Suprapubic skin (tissue), 4 donors: ENCODE data around the gene FXYD7. TPM values are rescaled to one million over a fixed set of nuclear protein-coding genes. Genes with fewer than 3 reads are reported as not detected.
A peak's percentile ranks its signal among the peaks of the same experiment; 100 is the strongest.

Experiments used
- DNase-seq, 2 donors: peaks; one replicate each; pipeline ENCODE4 v3.0.0-alpha.2; 2019; ENCODE audit warnings: low spot score in 2 of 2
- H3K27ac ChIP-seq: fragments of 200-600 bp; sonication (generic); one replicate; pipeline ENCODE4 v1.5.1; 2019
- H3K27me3 ChIP-seq: fragments of 200-600 bp; sonication (generic); one replicate; pipeline ENCODE4 v1.5.1; 2019
- H3K36me3 ChIP-seq: fragments of 200-600 bp; sonication (generic); one replicate; pipeline ENCODE4 v1.5.1; 2019
- H3K4me1 ChIP-seq: fragments of 200-600 bp; sonication (generic); one replicate; pipeline ENCODE4 v1.5.1; 2019
- H3K4me3 ChIP-seq: fragments of 200-600 bp; sonication (generic); one replicate; pipeline ENCODE4 v1.5.1; 2019; ENCODE audit warnings: mild to moderate bottlenecking
- H3K9me3 ChIP-seq: fragments of 200-600 bp; sonication (generic); one replicate; pipeline ENCODE4 v1.5.1; 2019
- EP300 ChIP-seq: sonication (generic); formaldehyde crosslinking; IDR thresholded peaks from one replicate; pipeline ENCODE4 v1.6.1; 2017; ENCODE audit warnings: antibody characterized with exemption
- POLR2A ChIP-seq, 2 donors: fragments of 450-650 bp; IDR thresholded peaks; one replicate each; pipeline ENCODE4 v1.6.1; 2017; ENCODE audit warnings: antibody characterized with exemption in 2 of 2, mild to moderate bottlenecking in 2 of 2, moderate library complexity in 2 of 2
- POLR2AphosphoS5 ChIP-seq, 3 donors: sonication (generic); formaldehyde crosslinking; IDR thresholded peaks; one replicate each; pipeline ENCODE4 v1.6.1; 2017; ENCODE audit warnings: antibody characterized with exemption in 3 of 3
- WGBS: methylation state at CpG from one replicate; pipeline ENCODE4 v1.1.5; 2018; 5-methylcytosine and 5-hydroxymethylcytosine counted together
- total RNA-seq, 4 donors: library from RNA; depleted of rRNA; stranded (reverse); fragments of >200 nt; gene quantifications; one replicate each; pipeline ENCODE4 v1.1.0, GENCODE V29; 2016
- TF ChIP-seq, protein P1 (sequence below), 2 donors: fragments of 200-600 bp in 1 of 2; fragments of 450-650 bp in 1 of 2; sonication (generic) in 1 of 2; IDR thresholded peaks; one replicate each; pipeline ENCODE4 v1.5.1; 2016 to 2019; ENCODE audit warnings: antibody characterized with exemption in 2 of 2, mild to moderate bottlenecking in 1 of 2, moderate library complexity in 1 of 2

The FXYD7 gene
- total RNA-seq, 4 donors from 2014 or later = 2.2 TPM; not detected in 3

DNA sequence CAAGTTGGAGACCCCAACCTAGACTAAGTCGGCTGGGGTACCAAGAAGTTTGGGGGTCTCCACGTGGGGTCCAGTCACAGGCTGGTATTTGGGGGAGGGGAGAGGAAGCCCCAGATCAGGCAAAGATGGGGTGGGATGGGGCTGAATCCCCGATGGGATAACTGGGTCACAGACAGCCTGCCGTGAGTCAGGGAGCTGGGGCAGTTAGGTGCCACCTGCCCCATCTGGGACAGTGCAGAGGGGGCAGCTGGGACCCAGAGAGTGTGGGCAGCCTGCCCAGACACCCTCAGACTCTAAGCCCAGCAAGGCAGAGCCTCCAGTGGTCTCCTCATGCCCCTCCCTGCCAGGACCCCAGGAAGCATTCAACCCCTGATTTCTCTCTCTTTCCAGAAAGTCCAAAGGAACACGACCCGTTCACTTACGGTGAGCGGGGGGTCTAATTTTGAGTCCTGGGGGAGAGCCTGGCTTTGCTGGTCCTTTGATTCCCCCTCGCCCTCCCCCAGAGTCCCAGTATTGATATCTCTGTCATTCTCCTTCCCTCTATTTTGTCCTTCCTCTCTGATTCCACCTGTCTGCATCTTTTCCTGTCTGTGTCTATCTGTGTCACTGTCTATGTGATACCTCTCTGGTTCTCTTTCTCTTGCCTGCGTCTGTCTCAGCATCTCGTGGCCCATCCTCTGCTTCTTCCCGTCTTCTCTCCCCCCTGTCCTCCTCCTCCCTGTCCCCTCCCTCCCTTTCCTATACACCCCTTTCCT is 2.7 kb upstream of the FXYD7 start:
- peak in 1 of 2 donors; percentile 71 for DNase-seq
- no peaks in the 10 kb centered on the region for H3K36me3 ChIP-seq
- no peaks in the 10 kb centered on the region for H3K9me3 ChIP-seq
- TF ChIP-seq EP300 (no peak), POLR2AphosphoS5 (IDR thresholded peaks at IDR 0.05) (no peak), POLR2A (IDR thresholded peaks at IDR 0.05) (no peak)
- TF ChIP-seq, protein P1, sequence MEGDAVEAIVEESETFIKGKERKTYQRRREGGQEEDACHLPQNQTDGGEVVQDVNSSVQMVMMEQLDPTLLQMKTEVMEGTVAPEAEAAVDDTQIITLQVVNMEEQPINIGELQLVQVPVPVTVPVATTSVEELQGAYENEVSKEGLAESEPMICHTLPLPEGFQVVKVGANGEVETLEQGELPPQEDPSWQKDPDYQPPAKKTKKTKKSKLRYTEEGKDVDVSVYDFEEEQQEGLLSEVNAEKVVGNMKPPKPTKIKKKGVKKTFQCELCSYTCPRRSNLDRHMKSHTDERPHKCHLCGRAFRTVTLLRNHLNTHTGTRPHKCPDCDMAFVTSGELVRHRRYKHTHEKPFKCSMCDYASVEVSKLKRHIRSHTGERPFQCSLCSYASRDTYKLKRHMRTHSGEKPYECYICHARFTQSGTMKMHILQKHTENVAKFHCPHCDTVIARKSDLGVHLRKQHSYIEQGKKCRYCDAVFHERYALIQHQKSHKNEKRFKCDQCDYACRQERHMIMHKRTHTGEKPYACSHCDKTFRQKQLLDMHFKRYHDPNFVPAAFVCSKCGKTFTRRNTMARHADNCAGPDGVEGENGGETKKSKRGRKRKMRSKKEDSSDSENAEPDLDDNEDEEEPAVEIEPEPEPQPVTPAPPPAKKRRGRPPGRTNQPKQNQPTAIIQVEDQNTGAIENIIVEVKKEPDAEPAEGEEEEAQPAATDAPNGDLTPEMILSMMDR (IDR thresholded peaks at IDR 0.05) = no peak
- peaks cover 23% of the 10 kb centered on the region for H3K27me3 ChIP-seq
- 54% methylated on average over 12 of the region's 12 CpGs for WGBS
- H3K4me1 ChIP-seq = peaks cover 83% of the 10 kb centered on the region
- H3K27ac ChIP-seq = peak overlapping the region; percentile 90
- H3K4me3 ChIP-seq = peak overlapping the region; percentile 44

DNA sequence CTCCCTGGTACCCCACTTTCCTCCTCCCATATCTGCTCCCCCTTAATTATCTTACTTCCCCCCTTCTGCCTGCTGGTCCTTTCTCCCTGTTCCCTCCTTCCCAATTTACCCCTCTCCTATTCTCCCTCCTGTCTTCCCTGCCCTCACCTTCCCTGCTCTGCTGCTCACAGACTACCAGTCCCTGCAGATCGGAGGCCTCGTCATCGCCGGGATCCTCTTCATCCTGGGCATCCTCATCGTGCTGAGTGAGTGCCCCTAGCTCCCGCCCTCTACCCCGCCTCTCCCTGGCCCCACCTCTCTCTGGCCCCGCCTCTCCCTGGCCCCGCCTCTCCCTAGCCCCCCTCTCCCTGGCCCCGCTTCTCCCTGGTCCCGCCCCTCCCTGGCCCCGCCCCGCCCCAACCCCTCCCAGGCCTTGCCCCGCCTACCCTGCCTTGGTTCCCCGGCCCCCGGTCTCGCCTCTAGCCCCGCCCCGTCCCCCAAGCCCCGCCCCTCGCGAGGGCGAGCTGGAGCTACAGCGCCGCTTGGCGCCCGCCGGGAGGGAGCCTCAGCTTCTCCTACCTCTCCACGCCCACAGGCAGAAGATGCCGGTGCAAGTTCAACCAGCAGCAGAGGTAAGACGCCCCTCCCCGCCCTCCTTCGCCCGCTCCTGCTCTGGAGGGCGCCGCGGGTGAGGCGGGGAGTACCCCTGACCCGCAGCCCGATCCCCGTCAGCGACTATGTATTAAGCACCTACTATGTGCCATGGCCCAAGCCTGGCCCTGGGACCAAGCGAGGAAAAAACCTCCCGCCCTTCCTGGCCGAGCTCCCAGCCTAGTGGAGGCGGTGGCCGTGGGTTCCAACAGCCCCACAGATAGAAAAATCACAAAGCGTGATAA is 1.9 kb upstream of the FXYD7 start:
- H3K36me3 ChIP-seq = no peaks in the 10 kb centered on the region
- H3K27me3 ChIP-seq = peaks cover 23% of the 10 kb centered on the region
- peak overlapping the region; percentile 90 for H3K27ac ChIP-seq
- TF ChIP-seq, protein P1 (IDR thresholded peaks at IDR 0.05) = peak in 1 of 2 donors; percentile 64
- TF ChIP-seq POLR2AphosphoS5 (IDR thresholded peaks at IDR 0.05) (no peak), EP300 (no peak), POLR2A (IDR thresholded peaks at IDR 0.05) (peak in 1 of 2 donors; percentile 71)
- H3K4me3 ChIP-seq = peak overlapping the region; percentile 44
- H3K4me1 ChIP-seq = peaks cover 75% of the 10 kb centered on the region
- 2% methylated on average over 21 of the region's 48 CpGs for WGBS
- DNase-seq = peak; percentile 96 to 97
- no peaks in the 10 kb centered on the region for H3K9me3 ChIP-seq

GRCh38 chr19:35141837-35142605 is 1.0 kb upstream of the FXYD7 start:
- TF ChIP-seq, protein P1 (IDR thresholded peaks at IDR 0.05) = no peak
- TF ChIP-seq POLR2AphosphoS5 (IDR thresholded peaks at IDR 0.05) (no peak), POLR2A (IDR thresholded peaks at IDR 0.05) (no peak), EP300 (no peak)

GRCh38 chr19:35142606-35143230 is 337 bp upstream of the FXYD7 start:
- Histone ChIP-seq H3K9me3 (no peaks in the 10 kb centered on the region), H3K4me3 (peak overlapping the region; percentile 19), H3K36me3 (no peaks in the 10 kb centered on the region), H3K4me1 (peaks cover 60% of the 10 kb centered on the region), H3K27me3 (peaks cover 23% of the 10 kb centered on the region), H3K27ac (no peak overlapping the region)
- WGBS = 12% methylated on average over 34 of the region's 46 CpGs
- no peak for DNase-seq
- TF ChIP-seq POLR2AphosphoS5 (IDR thresholded peaks at IDR 0.05) = no peak
- TF ChIP-seq, protein P1 (IDR thresholded peaks at IDR 0.05) = peak in 1 of 2 donors; percentile 78

More at GRCh38 chr19:35141837-35142605, 1.0 kb upstream of the FXYD7 start:
- peaks cover 67% of the 10 kb centered on the region for H3K4me1 ChIP-seq
- H3K27me3 ChIP-seq = peaks cover 23% of the 10 kb centered on the region
- DNase-seq = no peak
- no peaks in the 10 kb centered on the region for H3K9me3 ChIP-seq
- H3K27ac ChIP-seq = no peak overlapping the region
- WGBS = 23% methylated on average over 18 of the region's 21 CpGs
- H3K4me3 ChIP-seq = peak overlapping the region; percentile 19
- no peaks in the 10 kb centered on the region for H3K36me3 ChIP-seq
